Psoas muscle (tissue), 8 donors: ENCODE data around the gene WNT6. TPM values are rescaled to one million over a fixed set of nuclear protein-coding genes. Genes with fewer than 3 reads are reported as not detected.
A peak's percentile ranks its signal among the peaks of the same experiment; 100 is the strongest.

Source experiments
- ATAC-seq, 4 donors: fragments of 200-7000 bp; cut with Tn5 transposase; one replicate each; pipeline ENCODE4 v1.9.1; 2020; ENCODE audit warnings: moderate library complexity in 3 of 4, mild to moderate bottlenecking in 2 of 4
- DNase-seq, 2 donors: peaks; one replicate each; pipeline ENCODE4 v3.0.0-alpha.2; 2020
- H3K27ac ChIP-seq: fragments of 200-600 bp; one replicate; pipeline ENCODE4 v1.8.0; 2022
- H3K27me3 ChIP-seq, 3 donors: fragments of 200-600 bp in 1 of 3; one replicate each; pipeline versions ENCODE4 v1.6.1 to v1.8.0; 2013 to 2022; ENCODE audit warnings: low read length in 2 of 3, mild to moderate bottlenecking in 2 of 3, moderate library complexity in 1 of 3; ENCODE audit not compliant: insufficient read depth in 3 of 3
- H3K36me3 ChIP-seq, 2 donors: fragments of 200-600 bp in 1 of 2; one replicate each; pipeline versions ENCODE4 v1.6.1 to v1.8.0; 2013 to 2022; ENCODE audit warnings: low read depth in 1 of 2, mild to moderate bottlenecking in 1 of 2, moderate library complexity in 1 of 2; ENCODE audit not compliant: insufficient read depth in 1 of 2
- H3K4me1 ChIP-seq: fragments of 200-600 bp; one replicate; pipeline ENCODE4 v1.8.0; 2022
- H3K4me3 ChIP-seq: fragments of 200-600 bp; one replicate; pipeline ENCODE4 v1.8.0; 2022; ENCODE audit warnings: mild to moderate bottlenecking
- H3K9me3 ChIP-seq: fragments of 200-600 bp; one replicate; pipeline ENCODE4 v1.8.0; 2022
- CTCF ChIP-seq: fragments of 200-600 bp; IDR thresholded peaks from one replicate; pipeline ENCODE4 v1.8.0; 2022; ENCODE audit warnings: antibody characterized with exemption
- WGBS, 3 donors: extraction: QIAGEN DNeasy Blood & Tissue Kit; methylation state at CpG; one replicate each; pipeline versions ENCODE4 v1.1.6 to v1.1.7; 2013; 5-methylcytosine and 5-hydroxymethylcytosine counted together
- intact Hi-C, 2 donors: fragments of 100-400 bp; cut with DNase I; formaldehyde crosslinking; loops; one replicate each; pipeline versions ENCODE4 v1.11.0 to v1.14.2; 2022
- polyA plus RNA-seq, 3 donors: library from polyadenylated mRNA; stranded (reverse); fragments of 200-250 nt; gene quantifications; one replicate each; pipeline ENCODE4 v1.2.3, GENCODE V29; 2013
- total RNA-seq, 4 donors: library from RNA; stranded (reverse); fragmentation: NEBNext Ultra II Directional in 2 of 4; extraction: Animal tissue kit (Norgen Biotek cat#: 25700) in 2 of 4; gene quantifications; one replicate each; pipeline versions ENCODE4 v1.2.1 to v1.2.4, GENCODE V29; 2021 to 2023
- donor health status: healthy with polysubstance abuse.
- donor health status: DM: no; HTN: no; CAD: no; lungs with moderate emphysema.
- donor health status: Bipolar disorder and iron deficiency.
- donor health status: healthy.
- donor health status: DM: yes; HTN: yes; CAD: no.
- donor health status: DM: no; HTN: no; CAD: no.
- donor health status: DM: no; HTN: no; CAD: no.
- donor health status: DM: yes; HTN: yes; CAD: no.

The WNT6 gene
- total and polyA plus RNA-seq, 7 donors = 0.05 to 1.0 (median 0.20) TPM

- Histone ChIP-seq H3K9me3 (no peaks in the 10 kb centered on the region), H3K27me3 (peaks cover 0 to 11% (median 0%) of the 10 kb centered on the region in 3 donors), H3K4me1 (peaks cover 7% of the 10 kb centered on the region), H3K4me3 (peak overlapping the region; percentile 71), H3K27ac (peak overlapping the region; percentile 20), H3K36me3 (no peaks in the 10 kb centered on the region)
- intact Hi-C loops = no loop called here
- DNase-seq = peak; percentile 89 to 95
- ATAC-seq = peak; percentile 98 to 100 (median 98)
- TF ChIP-seq CTCF = no peak
- 2 to 3% (median 2%) methylated on average over 57 to 58 of the region's 58 CpGs for WGBS, 3 donors
These were observed 49.4 kb downstream of the WNT6 start for GRCh38 chr2:218908721-218909619.

- peaks cover 0 to 16% (median 0%) of the 10 kb centered on the region in 3 donors for H3K27me3 ChIP-seq
- ATAC-seq (no peak), DNase-seq (no peak)
- no peak for TF ChIP-seq CTCF
- no peak overlapping the region for H3K27ac ChIP-seq
- H3K4me3 ChIP-seq = no peak overlapping the region
- intact Hi-C loops = no loop called here
- H3K4me1 ChIP-seq = peaks cover 7% of the 10 kb centered on the region
- H3K9me3 ChIP-seq = no peaks in the 10 kb centered on the region
- H3K36me3 ChIP-seq = no peaks in the 10 kb centered on the region
- 90 to 92% (median 90%) methylated on average over 6 of the region's 6 CpGs for WGBS, 3 donors
These were observed 51.1 kb downstream of the WNT6 start for GRCh38 chr2:218910741-218911140.

GRCh38 chr2:218920504-218920903 lies 60.9 kb downstream of the WNT6 start:
- Histone ChIP-seq H3K27me3 (peaks cover 0 to 45% (median 0%) of the 10 kb centered on the region in 3 donors), H3K4me1 (no peaks in the 10 kb centered on the region), H3K27ac (no peak overlapping the region), H3K4me3 (no peak overlapping the region), H3K36me3 (no peaks in the 10 kb centered on the region), H3K9me3 (no peaks in the 10 kb centered on the region)
- ATAC-seq (no peak), DNase-seq (no peak)
- intact Hi-C loops = no loop called here
- TF ChIP-seq CTCF = no peak
- WGBS, 3 donors = 92 to 94% (median 94%) methylated on average over 1 of the region's 1 CpG

Other genes with a start within 250 kb of the WNT6 start
- 10 to 100 TPM; 12.0 to 33.5 (median 30.1) TPM for gene ZNF142, start 200.2 kb upstream of the WNT6 start, total RNA-seq
- gene ZNF142, start 200.2 kb upstream of the WNT6 start, polyA plus RNA-seq = 10 to 100 TPM in 1 of 3 donors, 1 to 10 TPM in 2; 1.8 to 21.9 (median 6.9) TPM
- 10 to 100 TPM; 24.3 to 40.5 (median 26.8) TPM for gene BCS1L, start 200.1 kb upstream of the WNT6 start, total RNA-seq
- 10 to 100 TPM; 13.1 to 50.1 (median 31.4) TPM for gene BCS1L, start 200.1 kb upstream of the WNT6 start, polyA plus RNA-seq
- 10 to 100 TPM; 14.5 to 30.3 (median 20.6) TPM for gene RNF25, start 187.8 kb upstream of the WNT6 start, total RNA-seq
- gene RNF25, start 187.8 kb upstream of the WNT6 start, polyA plus RNA-seq = 10 to 100 TPM; 22.6 to 32.0 (median 26.3) TPM
- gene STK36, start 187.7 kb upstream of the WNT6 start, total RNA-seq = 10 to 100 TPM in 1 of 4 donors, 1 to 10 TPM in 3; 3.7 to 11.3 (median 7.4) TPM
- 1 to 10 TPM; 4.6 to 8.7 (median 6.1) TPM for gene STK36, start 187.7 kb upstream of the WNT6 start, polyA plus RNA-seq
- gene TTLL4, start 149.0 kb upstream of the WNT6 start, total RNA-seq = 10 to 100 TPM; 10.9 to 14.5 (median 13.8) TPM
- gene TTLL4, start 149.0 kb upstream of the WNT6 start, polyA plus RNA-seq = 10 to 100 TPM in 2 of 3 donors, 1 to 10 TPM in 1; 9.2 to 15.7 (median 14.0) TPM
- gene CYP27A1, start 77.7 kb upstream of the WNT6 start, total RNA-seq = 10 to 100 TPM; 23.4 to 48.4 (median 45.9) TPM
- gene CYP27A1, start 77.7 kb upstream of the WNT6 start, polyA plus RNA-seq = 10 to 100 TPM in 2 of 3 donors, 1 to 10 TPM in 1; 9.3 to 32.0 (median 18.4) TPM
- gene PRKAG3, start 28.0 kb upstream of the WNT6 start, total RNA-seq = 100 to 1,000 TPM in 1 of 4 donors, 10 to 100 TPM in 3; 22.0 to 187 (median 59.9) TPM
- gene PRKAG3, start 28.0 kb upstream of the WNT6 start, polyA plus RNA-seq = 10 to 100 TPM in 2 of 3 donors, 1 to 10 TPM in 1; 9.2 to 60.2 (median 58.5) TPM
- gene WNT10A, start 21.0 kb downstream of the WNT6 start, total RNA-seq = not detected
- gene WNT10A, start 21.0 kb downstream of the WNT6 start, polyA plus RNA-seq = under 1 TPM in 2 of 3 donors, not detected in 1; 0.01 to 0.03 TPM
- gene CDK5R2, start 99.9 kb downstream of the WNT6 start, total RNA-seq = not detected
- gene CDK5R2, start 99.9 kb downstream of the WNT6 start, polyA plus RNA-seq = under 1 TPM in 1 of 3 donors, not detected in 2; 0.03 TPM
- not detected for gene FEV, start 125.4 kb downstream of the WNT6 start, total RNA-seq
- gene FEV, start 125.4 kb downstream of the WNT6 start, polyA plus RNA-seq = not detected
- not detected for gene CRYBA2, start 133.6 kb downstream of the WNT6 start, total RNA-seq
- gene CRYBA2, start 133.6 kb downstream of the WNT6 start, polyA plus RNA-seq = under 1 TPM in 1 of 3 donors, not detected in 2; 0.08 TPM
- not detected for gene CFAP65, start 181.7 kb downstream of the WNT6 start, total RNA-seq
- not detected for gene CFAP65, start 181.7 kb downstream of the WNT6 start, polyA plus RNA-seq
- not detected for gene IHH, start 201.1 kb downstream of the WNT6 start, total RNA-seq
- gene IHH, start 201.1 kb downstream of the WNT6 start, polyA plus RNA-seq = under 1 TPM in 2 of 3 donors, not detected in 1; 0.03 to 0.12 TPM